GM19468 (cell line): ENCODE measurements around the gene SYNM.

Experiments used
- ATAC-seq: cut with Tn5 transposase; IDR thresholded peaks from one replicate; pipeline ENCODE4 v1.9.1; 2021; ENCODE audit warnings: mild to moderate bottlenecking, moderate library complexity, moderate number of reproducible peaks; ENCODE audit not compliant: unreplicated experiment; ENCODE audit errors: extremely low read depth

SYNM gene

GRCh38 chr15:99121691-99122410 is 17.0 kb downstream of the SYNM start:
- ATAC-seq, result no peak

GRCh38 chr15:99122831-99123712 is 18.2 kb downstream of the SYNM start:
- ATAC-seq, result no peak

- ATAC-seq, result no peak
Observed at GRCh38 chr15:99123713-99124451, 19.0 kb downstream of the SYNM start.

GRCh38 chr15:99124641-99125040 is 19.8 kb downstream of the SYNM start:
- no peak for ATAC-seq

- ATAC-seq, result no peak
Observed at GRCh38 chr15:99125061-99125891, 20.4 kb downstream of the SYNM start.

- ATAC-seq, result no peak
Observed at GRCh38 chr15:99126131-99126588, 21.3 kb downstream of the SYNM start.

GRCh38 chr15:99126930-99127329 is 22.1 kb downstream of the SYNM start:
- ATAC-seq, result no peak

- ATAC-seq, result no peak
Observed at GRCh38 chr15:99127773-99128172, 22.9 kb downstream of the SYNM start.

- ATAC-seq, result no peak
Observed at GRCh38 chr15:99128411-99128810, 23.5 kb downstream of the SYNM start.

GRCh38 chr15:99129644-99130043 is 24.8 kb downstream of the SYNM start:
- ATAC-seq, result no peak

- ATAC-seq, result no peak
Observed at GRCh38 chr15:99130314-99130713, 25.4 kb downstream of the SYNM start.

- no peak for ATAC-seq
Observed at GRCh38 chr15:99130765-99131440, 26.0 kb downstream of the SYNM start.

GRCh38 chr15:99131441-99132023 is 26.7 kb downstream of the SYNM start:
- ATAC-seq, result no peak

GRCh38 chr15:99132122-99132521 is 27.2 kb downstream of the SYNM start:
- ATAC-seq, result no peak

- ATAC-seq, result no peak
Observed at GRCh38 chr15:99132634-99133287, 27.9 kb downstream of the SYNM start.

- ATAC-seq, result no peak
Observed at GRCh38 chr15:99134317-99134821, 29.5 kb downstream of the SYNM start.

GRCh38 chr15:99135194-99135593 is 30.3 kb downstream of the SYNM start:
- ATAC-seq, result peak; percentile 67

GRCh38 chr15:99137111-99137546 is 32.2 kb downstream of the SYNM start:
- ATAC-seq, result no peak
